Measurements from ENCODE around the gene LAMB2.

Gene LAMB2

DNA sequence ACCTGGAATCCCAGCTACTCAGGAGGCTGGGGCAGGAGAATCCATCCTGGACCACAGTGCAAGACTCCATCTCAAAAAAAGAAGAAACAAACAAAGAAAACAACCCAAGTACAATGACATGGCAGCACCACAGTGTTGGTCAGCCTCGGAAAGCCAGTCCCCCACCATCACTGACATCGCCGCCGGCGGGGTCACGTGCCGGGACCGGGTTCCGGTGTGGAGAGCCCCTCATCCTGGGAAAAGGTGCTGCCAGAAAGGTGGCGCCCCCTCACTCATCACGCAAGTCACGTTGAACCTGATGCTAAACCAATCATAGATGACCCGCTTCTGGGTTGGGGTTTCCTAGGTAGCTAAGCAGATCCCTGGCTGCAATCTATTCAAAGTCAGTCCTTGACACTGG is 56.7 kb downstream of the LAMB2 start:
- no peak for DNase-seq (ENCODE audit: low read depth, low spot score)
